ENCODE data around the gene C2orf42.
"Not testable (repeated sequence)": the region's sequence is repeated elsewhere in the genome, so short reads cannot be mapped to it uniquely, and the experiment has no call there.

C2orf42 gene

GRCh38 chr2:70173520-70173919, 17.3 kb downstream of the C2orf42 start:
- no peak for DNase-seq (ENCODE audit: low read depth in 2 of 2)

- DNase-seq (ENCODE audit: low read depth in 2 of 2), result not testable (repeated sequence)
Observed at GRCh38 chr2:70169654-70170245, 21.1 kb downstream of the C2orf42 start.

GRCh38 chr2:70161069-70161534, 29.7 kb downstream of the C2orf42 start:
- no peak for DNase-seq (ENCODE audit: low read depth in 2 of 2)

- DNase-seq (ENCODE audit: low read depth in 2 of 2), result no peak
Observed at GRCh38 chr2:70160545-70160944, 30.3 kb downstream of the C2orf42 start.

- DNase-seq (ENCODE audit: low read depth in 2 of 2), result not testable (repeated sequence)
Observed at GRCh38 chr2:70149130-70149686, 41.6 kb downstream of the C2orf42 start.

GRCh38 chr2:70148211-70148760, 42.5 kb downstream of the C2orf42 start:
- not testable (repeated sequence) for DNase-seq (ENCODE audit: low read depth in 2 of 2)

GRCh38 chr2:70145851-70146739, 44.7 kb downstream of the C2orf42 start:
- no peak for DNase-seq (ENCODE audit: low read depth in 2 of 2)

GRCh38 chr2:70145144-70145490, 45.7 kb downstream of the C2orf42 start:
- no peak for DNase-seq (ENCODE audit: low read depth in 2 of 2)

GRCh38 chr2:70144443-70145143, 46.2 kb downstream of the C2orf42 start:
- no peak for DNase-seq (ENCODE audit: low read depth in 2 of 2)

- no peak for DNase-seq (ENCODE audit: low read depth in 2 of 2)
Observed at GRCh38 chr2:70143314-70144150, 47.3 kb downstream of the C2orf42 start.

- DNase-seq (ENCODE audit: low read depth in 2 of 2), result peak; percentile 98 to 99
Observed at GRCh38 chr2:70142590-70143313, 48.1 kb downstream of the C2orf42 start.

- no peak for DNase-seq (ENCODE audit: low read depth in 2 of 2)
Observed at GRCh38 chr2:70141902-70142589, 48.8 kb downstream of the C2orf42 start.

GRCh38 chr2:70141212-70141901, 49.5 kb downstream of the C2orf42 start:
- DNase-seq (ENCODE audit: low read depth in 2 of 2), result no peak

GRCh38 chr2:70140791-70141211, 50.0 kb downstream of the C2orf42 start:
- no peak for DNase-seq (ENCODE audit: low read depth in 2 of 2)

- DNase-seq (ENCODE audit: low read depth in 2 of 2), result not testable (repeated sequence)
Observed at GRCh38 chr2:70134323-70134983, 56.4 kb downstream of the C2orf42 start.

GRCh38 chr2:70133491-70134322, 57.1 kb downstream of the C2orf42 start:
- no peak for DNase-seq (ENCODE audit: low read depth in 2 of 2)

GRCh38 chr2:70133127-70133452, 57.7 kb downstream of the C2orf42 start:
- no peak for DNase-seq (ENCODE audit: low read depth in 2 of 2)
